Measurements from ENCODE around the gene ZIC2. TPM values are rescaled to one million over a fixed set of nuclear protein-coding genes. Genes with fewer than 3 reads are reported as not detected.

ZIC2 gene
- total RNA-seq, 1 experiment from 2014 or later = 2.2 TPM

- in situ Hi-C loops (cut with HindIII; ENCODE audit: low pct_unique_long_range_greater_than_20kb, low sequenced_read_pairs) = no loop called here
Observed at GRCh38 chr13:99980824-99981734, 505 bp upstream of the ZIC2 start.

GRCh38 chr13:99982036-99982730 lies 599 bp downstream of the ZIC2 start:
- peak; percentile 35 for DNase-seq (ENCODE audit: low read depth, low spot score)
- in situ Hi-C loops (cut with HindIII; ENCODE audit: low pct_unique_long_range_greater_than_20kb, low sequenced_read_pairs) = no loop called here

More at GRCh38 chr13:99980824-99981734, 505 bp upstream of the ZIC2 start:
- DNase-seq (ENCODE audit: low read depth, low spot score) = peak; percentile 67

GRCh38 chr13:99982731-99983498 lies 1.3 kb downstream of the ZIC2 start:
- in situ Hi-C loops (cut with HindIII; ENCODE audit: low pct_unique_long_range_greater_than_20kb, low sequenced_read_pairs) = no loop called here
- no peak for DNase-seq (ENCODE audit: low read depth, low spot score)

GRCh38 chr13:99983499-99984401 lies 2.2 kb downstream of the ZIC2 start:
- in situ Hi-C loops (cut with HindIII; ENCODE audit: low pct_unique_long_range_greater_than_20kb, low sequenced_read_pairs) = no loop called here
- DNase-seq (ENCODE audit: low read depth, low spot score) = no peak

GRCh38 chr13:99984461-99985240 lies 3.1 kb downstream of the ZIC2 start:
- no peak for DNase-seq (ENCODE audit: low read depth, low spot score)

GRCh38 chr13:99985241-99985874 lies 3.8 kb downstream of the ZIC2 start:
- in situ Hi-C loops (cut with HindIII; ENCODE audit: low pct_unique_long_range_greater_than_20kb, low sequenced_read_pairs) = no loop called here
- no peak for DNase-seq (ENCODE audit: low read depth, low spot score)

More at GRCh38 chr13:99984461-99985240, 3.1 kb downstream of the ZIC2 start:
- in situ Hi-C loops (cut with HindIII; ENCODE audit: low pct_unique_long_range_greater_than_20kb, low sequenced_read_pairs) = no loop called here

- in situ Hi-C loops (cut with HindIII; ENCODE audit: low pct_unique_long_range_greater_than_20kb, low sequenced_read_pairs) = no loop called here
- no peak for DNase-seq (ENCODE audit: low read depth, low spot score)
Observed at GRCh38 chr13:99985886-99986527, 4.4 kb downstream of the ZIC2 start.

- in situ Hi-C loops (cut with HindIII; ENCODE audit: low pct_unique_long_range_greater_than_20kb, low sequenced_read_pairs) = no loop called here
- no peak for DNase-seq (ENCODE audit: low read depth, low spot score)
Observed at GRCh38 chr13:99986741-99987140, 5.2 kb downstream of the ZIC2 start.

GRCh38 chr13:99987154-99988019 lies 5.8 kb downstream of the ZIC2 start:
- DNase-seq (ENCODE audit: low read depth, low spot score) = no peak
- in situ Hi-C loops (cut with HindIII; ENCODE audit: low pct_unique_long_range_greater_than_20kb, low sequenced_read_pairs) = no loop called here

- in situ Hi-C loops (cut with HindIII; ENCODE audit: low pct_unique_long_range_greater_than_20kb, low sequenced_read_pairs) = no loop called here
- no peak for DNase-seq (ENCODE audit: low read depth, low spot score)
Observed at GRCh38 chr13:99988529-99989275, 7.1 kb downstream of the ZIC2 start.

GRCh38 chr13:99989276-99990125 lies 7.9 kb downstream of the ZIC2 start:
- in situ Hi-C loops (cut with HindIII; ENCODE audit: low pct_unique_long_range_greater_than_20kb, low sequenced_read_pairs) = no loop called here
- DNase-seq (ENCODE audit: low read depth, low spot score) = no peak

GRCh38 chr13:99990126-99990977 lies 8.8 kb downstream of the ZIC2 start:
- in situ Hi-C loops (cut with HindIII; ENCODE audit: low pct_unique_long_range_greater_than_20kb, low sequenced_read_pairs) = no loop called here
- DNase-seq (ENCODE audit: low read depth, low spot score) = no peak
